K562 (cell line): ENCODE data around the gene LRRC3B.

Experiments used
- CBX1 ChIP-seq: sonication (generic); IDR thresholded peaks from 2 replicates; pipeline ENCODE4 v1.6.1; 2016; ENCODE audit warnings: antibody characterized with exemption, low read depth, mild to moderate bottlenecking
- CCNT2 ChIP-seq: IDR thresholded peaks from 2 replicates; pipeline ENCODE4 v1.6.1; 2011; ENCODE audit warnings: borderline replicate concordance, low read depth, mild to moderate bottlenecking, moderate library complexity, mixed read lengths, low read length; ENCODE audit not compliant: insufficient read length; ENCODE audit errors: extremely low read depth
- CHCHD3 ChIP-seq: fragments of 250-450 bp; sonication (Bioruptor Pico); IDR thresholded peaks from 2 replicates; pipeline ENCODE4 v2.1.2; 2022; ENCODE audit warnings: mild to moderate bottlenecking
- CREM ChIP-seq: IDR thresholded peaks from 2 replicates; pipeline ENCODE4 v1.6.1; 2014; ENCODE audit warnings: antibody characterized with exemption, low read depth
- JUNB ChIP-seq: fragments of 450-650 bp; formaldehyde crosslinking; conservative IDR thresholded peaks from 2 replicates; pipeline ENCODE4 v1.4.0; 2020; ENCODE audit warnings: mild to moderate bottlenecking
- NBN ChIP-seq: fragments of 450-650 bp; IDR thresholded peaks from 2 replicates; pipeline ENCODE4 v1.6.1; 2016; ENCODE audit warnings: low read depth, mild to moderate bottlenecking
- POLR2A ChIP-seq: fragments of 450-650 bp; conservative IDR thresholded peaks from 2 replicates; pipeline ENCODE4 v1.6.1; 2016
- ZBTB1 ChIP-seq: sonication (generic); formaldehyde crosslinking; IDR thresholded peaks from 2 replicates; pipeline ENCODE4 v1.8.1; 2023; ENCODE audit warnings: missing genetic modification reagents, low read depth, mild to moderate bottlenecking, borderline replicate concordance
- ZNF239 ChIP-seq: fragments of 250-450 bp; sonication (Bioruptor Pico); IDR thresholded peaks from 2 replicates; pipeline ENCODE4 v1.4.0; 2020; ENCODE audit warnings: mild to moderate bottlenecking
- TF ChIP-seq, protein P1 (sequence below): IDR thresholded peaks from 2 replicates; pipeline ENCODE4 v1.6.1; 2014; ENCODE audit warnings: antibody characterized with exemption

DNA sequence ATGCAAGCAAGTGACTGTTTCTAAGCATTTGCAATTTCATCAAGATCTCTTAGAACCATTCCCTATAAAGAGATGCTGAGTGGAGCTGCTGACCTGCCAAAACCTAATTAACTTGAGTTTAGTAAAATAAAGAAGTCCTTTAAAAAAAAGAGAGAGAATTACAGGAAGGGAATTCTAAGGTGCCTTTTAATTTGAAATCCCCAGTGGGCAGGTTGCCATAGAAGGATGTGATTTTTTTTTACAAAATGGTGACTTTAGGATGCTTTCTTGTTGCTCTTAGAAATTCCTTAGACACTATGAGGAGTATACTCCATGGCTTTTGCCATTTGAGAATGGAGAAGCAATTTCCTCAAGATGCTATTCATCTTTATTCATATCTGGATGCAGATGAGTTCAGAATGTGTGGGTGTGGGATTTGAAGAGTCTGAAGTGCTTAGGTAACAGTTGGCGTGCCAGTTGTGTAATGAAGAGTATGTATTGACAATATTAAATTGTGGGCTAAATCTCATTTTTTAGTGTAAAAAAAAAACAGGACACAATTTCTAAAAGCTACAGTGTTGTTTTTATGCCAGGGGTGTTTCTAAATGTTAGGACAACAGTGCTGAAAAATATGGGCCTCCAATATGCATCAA, 13.6 kb downstream of the LRRC3B start:
- TF ChIP-seq CHCHD3 (CRISPR knock-in tag): no peak
- TF ChIP-seq NBN: no peak
- TF ChIP-seq, protein P1, sequence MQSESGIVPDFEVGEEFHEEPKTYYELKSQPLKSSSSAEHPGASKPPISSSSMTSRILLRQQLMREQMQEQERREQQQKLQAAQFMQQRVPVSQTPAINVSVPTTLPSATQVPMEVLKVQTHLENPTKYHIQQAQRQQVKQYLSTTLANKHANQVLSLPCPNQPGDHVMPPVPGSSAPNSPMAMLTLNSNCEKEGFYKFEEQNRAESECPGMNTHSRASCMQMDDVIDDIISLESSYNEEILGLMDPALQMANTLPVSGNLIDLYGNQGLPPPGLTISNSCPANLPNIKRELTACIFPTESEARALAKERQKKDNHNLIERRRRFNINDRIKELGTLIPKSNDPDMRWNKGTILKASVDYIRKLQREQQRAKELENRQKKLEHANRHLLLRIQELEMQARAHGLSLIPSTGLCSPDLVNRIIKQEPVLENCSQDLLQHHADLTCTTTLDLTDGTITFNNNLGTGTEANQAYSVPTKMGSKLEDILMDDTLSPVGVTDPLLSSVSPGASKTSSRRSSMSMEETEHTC: no peak
- no peak for TF ChIP-seq CREM
- TF ChIP-seq CBX1: no peak
- no peak for TF ChIP-seq POLR2A
- no peak for TF ChIP-seq CCNT2
- TF ChIP-seq ZBTB1 (CRISPR knock-in tag): no peak
- TF ChIP-seq JUNB (CRISPR knock-in tag): no peak
- no peak for TF ChIP-seq ZNF239 (CRISPR knock-in tag)
